Transverse colon (tissue), 4 donors: ENCODE data around the gene TNFRSF14. TPM values are rescaled to one million over a fixed set of nuclear protein-coding genes. Genes with fewer than 3 reads are reported as not detected.

Experiments used
- DNase-seq: peaks from one replicate; pipeline ENCODE4 v3.0.0-alpha.2; 2019
- H3K27ac ChIP-seq, 4 donors: fragments of 200-600 bp; sonication (generic); 2 replicates each; pipeline ENCODE4 v1.5.1; 2016 to 2018; ENCODE audit warnings: inconsistent platforms in 4 of 4
- H3K27me3 ChIP-seq: fragments of 200-600 bp; sonication (generic); 2 replicates; pipeline ENCODE4 v1.5.1; 2017; ENCODE audit warnings: inconsistent platforms
- H3K36me3 ChIP-seq, 4 donors: fragments of 200-600 bp; sonication (generic); 2 replicates each; pipeline ENCODE4 v1.5.1; 2017 to 2019; ENCODE audit warnings: inconsistent platforms in 4 of 4
- H3K4me1 ChIP-seq, 4 donors: fragments of 200-600 bp; sonication (generic); 2 replicates each; pipeline ENCODE4 v1.5.1; 2017 to 2020; ENCODE audit warnings: inconsistent platforms in 4 of 4
- H3K4me3 ChIP-seq, 4 donors: fragments of 200-600 bp; sonication (generic); 1 replicate in 1 of 4; 2 replicates in 3 of 4; pipeline versions ENCODE4 v1.5.1 to v1.6.1; 2017 to 2019; ENCODE audit warnings: inconsistent platforms in 4 of 4
- H3K9me3 ChIP-seq, 2 donors: fragments of 200-600 bp; sonication (generic); 2 replicates each; pipeline ENCODE4 v1.5.1; 2017 to 2019; ENCODE audit warnings: inconsistent platforms in 2 of 2
- CTCF ChIP-seq, 5 experiments: fragments of 200-600 bp in 3 of 5; fragments of 450-650 bp in 2 of 5; sonication (generic) in 3 of 5; IDR thresholded peaks; 1 replicate in 2 of 5; 2 replicates in 3 of 5; pipeline ENCODE4 v1.5.1; 2016 to 2017; ENCODE audit warnings: antibody characterized with exemption in 5 of 5, inconsistent platforms in 3 of 5, mild to moderate bottlenecking in 2 of 5, moderate library complexity in 1 of 5
- EP300 ChIP-seq: sonication (generic); formaldehyde crosslinking; IDR thresholded peaks from one replicate; pipeline ENCODE4 v1.6.1; 2017; ENCODE audit warnings: antibody characterized with exemption, low read depth
- POLR2A ChIP-seq: fragments of 450-650 bp; IDR thresholded peaks from one replicate; pipeline ENCODE4 v1.6.1; 2016; ENCODE audit warnings: antibody characterized with exemption, mild to moderate bottlenecking, moderate library complexity
- POLR2AphosphoS5 ChIP-seq, 3 donors: sonication (generic); formaldehyde crosslinking; IDR thresholded peaks; one replicate each; pipeline ENCODE4 v1.6.1; 2016; ENCODE audit warnings: antibody characterized with exemption in 3 of 3
- WGBS, 2 donors: methylation state at CpG; one replicate each; pipeline ENCODE4 v1.1.5; 2018; ENCODE audit warnings: low coverage in 1 of 2; 5-methylcytosine and 5-hydroxymethylcytosine counted together
- in situ Hi-C, 4 donors: fragments of 200-750 bp; cut with MboI; loops; one replicate each; pipeline versions ENCODE4 v1.15.0 to v1.15.1; 2017; ENCODE audit warnings: low sequenced_read_pairs in 3 of 4, low pct_ligation_motif_present in 1 of 4, low pct_unique_long_range_greater_than_20kb in 1 of 4
- intact Hi-C: fragments of 100-400 bp; cut with DNase I; formaldehyde crosslinking; loops from one replicate; pipeline ENCODE4 v1.15.1; 2023; ENCODE audit warnings: low total_unique reads
- total RNA-seq, 4 donors: library from RNA; depleted of rRNA; stranded (reverse); fragments of >200 nt; gene quantifications; one replicate each; pipeline ENCODE4 v1.1.0, GENCODE V29; 2016

The TNFRSF14 gene
- total RNA-seq, 4 donors from 2014 or later, result 178 to 758 (median 278) TPM

DNA sequence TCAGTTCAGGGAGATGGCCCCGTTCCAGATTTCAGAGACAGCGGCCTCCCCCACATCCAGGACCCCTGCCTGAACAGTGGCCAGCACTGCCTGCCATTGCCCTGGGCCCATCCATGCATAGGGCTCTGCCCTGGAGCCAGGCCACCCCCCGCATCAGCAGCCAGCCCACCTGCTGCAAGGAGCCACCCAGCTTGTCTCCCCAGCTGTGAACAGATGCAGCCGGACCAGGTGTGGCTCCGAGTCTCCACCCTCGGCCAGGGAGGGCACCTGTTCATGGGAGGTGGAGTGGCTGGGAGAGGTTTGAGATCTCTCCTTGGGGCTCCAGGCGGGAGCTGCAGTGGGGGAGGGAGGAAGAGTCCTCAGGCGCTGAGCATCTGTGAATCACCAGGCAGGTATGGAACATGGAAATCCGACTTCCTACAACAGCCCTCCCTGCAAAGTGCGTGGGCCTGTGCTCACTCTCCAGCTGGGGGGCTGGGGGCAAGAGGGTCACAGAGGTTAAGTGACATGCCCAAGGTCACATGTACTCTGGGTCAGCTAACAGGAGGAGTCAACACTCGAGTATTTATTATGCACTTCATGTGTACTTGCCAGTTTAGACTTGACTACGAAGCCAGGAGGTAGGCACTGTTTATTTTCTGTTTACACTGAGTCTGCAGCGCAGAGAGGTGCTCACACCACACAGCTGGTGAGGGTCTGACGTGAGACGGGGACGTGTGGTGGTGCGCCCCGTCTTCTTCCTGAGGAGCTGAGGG is 21.3 kb upstream of the TNFRSF14 start:
- peak overlapping the region in 1 of 4 donors; percentile 6 for H3K27ac ChIP-seq
- DNase-seq, result peak; percentile 63
- in situ Hi-C loops (loop anchor here in 1 of 4 donors (25.0 kb wide), 1 partner anchor 348 kb away; the partner anchor contains the start of gene FAAP20), intact Hi-C loops (no loop called here)
- peaks cover 62% of the 10 kb centered on the region for H3K27me3 ChIP-seq
- TF ChIP-seq POLR2A, result no peak
- peak; percentile 27 to 60 (median 39) for TF ChIP-seq POLR2AphosphoS5 (IDR thresholded peaks at IDR 0.05)
- H3K4me1 ChIP-seq, result peaks cover 12 to 36% (median 34%) of the 10 kb centered on the region in 4 donors
- 22% methylated on average over 18 of the region's 18 CpGs; no CpG with 5 or more reads in 1 of the 2 donors for WGBS, 2 donors
- no peaks in the 10 kb centered on the region for H3K9me3 ChIP-seq
- H3K36me3 ChIP-seq, result no peaks in the 10 kb centered on the region
- no peak overlapping the region for H3K4me3 ChIP-seq

DNA sequence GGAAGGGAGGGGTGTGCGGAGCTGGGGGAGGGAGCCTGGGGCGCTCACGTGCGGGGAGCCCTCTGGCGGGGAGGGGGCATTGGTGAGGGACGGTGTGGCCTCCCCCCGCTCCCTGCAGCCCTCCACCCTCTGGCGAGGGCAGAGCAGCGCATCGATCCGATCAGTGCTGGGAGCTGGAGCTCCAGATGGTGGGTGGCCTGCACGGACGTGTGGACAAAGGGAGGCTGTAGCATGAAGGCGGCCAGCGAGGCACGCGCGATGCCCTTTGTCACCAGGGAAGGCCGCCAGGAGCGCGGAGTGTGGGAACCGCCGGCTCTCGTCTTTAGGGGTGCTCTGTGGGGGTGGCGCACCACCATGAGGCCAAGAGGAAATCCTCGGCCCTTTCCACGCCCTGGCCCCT is 20.7 kb upstream of the TNFRSF14 start:
- H3K4me1 ChIP-seq, result peaks cover 8 to 31% (median 30%) of the 10 kb centered on the region in 4 donors
- in situ Hi-C loops, result loop anchor here in 1 of 4 donors (25.0 kb wide), 1 partner anchor 348 kb away; the partner anchor contains the start of gene FAAP20
- 33% methylated on average over 14 of the region's 27 CpGs; no CpG with 5 or more reads in 1 of the 2 donors for WGBS, 2 donors
- H3K36me3 ChIP-seq, result no peaks in the 10 kb centered on the region
- intact Hi-C loops, result no loop called here
- no peak for TF ChIP-seq POLR2AphosphoS5 (IDR thresholded peaks at IDR 0.05)
- no peak for TF ChIP-seq CTCF (IDR thresholded peaks at IDR 0.05)
- no peak for TF ChIP-seq POLR2A
- no peak for TF ChIP-seq EP300
- no peak overlapping the region for H3K4me3 ChIP-seq
- peak overlapping the region in 1 of 4 donors; percentile 6 for H3K27ac ChIP-seq
- no peaks in the 10 kb centered on the region for H3K9me3 ChIP-seq
- DNase-seq, result no peak
- H3K27me3 ChIP-seq, result peaks cover 62% of the 10 kb centered on the region

- no peak overlapping the region for H3K27ac ChIP-seq
- no peak for DNase-seq
- 56 to 76% methylated on average over 2 to 9 of the region's 9 CpGs for WGBS, 2 donors
- peaks cover 62% of the 10 kb centered on the region for H3K27me3 ChIP-seq
- TF ChIP-seq CTCF (IDR thresholded peaks at IDR 0.05) (no peak), EP300 (no peak), POLR2A (no peak)
- H3K4me1 ChIP-seq, result peaks cover 7 to 31% (median 30%) of the 10 kb centered on the region in 4 donors
- H3K36me3 ChIP-seq, result no peaks in the 10 kb centered on the region
- H3K9me3 ChIP-seq, result no peaks in the 10 kb centered on the region
- H3K4me3 ChIP-seq, result no peak overlapping the region
- in situ Hi-C loops (loop anchor here in 1 of 4 donors (25.0 kb wide), 1 partner anchor 349 kb away; the partner anchor contains the start of gene FAAP20), intact Hi-C loops (no loop called here)
Measured at GRCh38 chr1:2535981-2536380, 20.2 kb upstream of the TNFRSF14 start.

- Histone ChIP-seq H3K4me1 (peaks cover 7 to 39% (median 36%) of the 10 kb centered on the region in 4 donors), H3K9me3 (no peaks in the 10 kb centered on the region), H3K27ac (no peak overlapping the region), H3K36me3 (no peaks in the 10 kb centered on the region), H3K27me3 (peaks cover 47% of the 10 kb centered on the region), H3K4me3 (no peak overlapping the region)
- in situ Hi-C loops, result loop anchor here in 1 of 4 donors (25.0 kb wide), 1 partner anchor 350 kb away; the partner anchor contains the start of gene FAAP20
- intact Hi-C loops, result no loop called here
- TF ChIP-seq EP300 (no peak), POLR2AphosphoS5 (IDR thresholded peaks at IDR 0.05) (no peak), CTCF (IDR thresholded peaks at IDR 0.05) (no peak), POLR2A (no peak)
- 33% methylated on average over 9 of the region's 9 CpGs; no CpG with 5 or more reads in 1 of the 2 donors for WGBS, 2 donors
- DNase-seq, result no peak
Measured at GRCh38 chr1:2537784-2538115, 18.4 kb upstream of the TNFRSF14 start.
